Astrocyte (in vitro differentiated cells and primary cell): ENCODE measurements around the gene TRHDE.

ENCODE experiments used
- CTCF ChIP-seq: IDR thresholded peaks from 2 replicates; pipeline ENCODE4 v1.5.1; 2011; ENCODE audit warnings: low read depth, mild to moderate bottlenecking, inconsistent platforms, low read length, moderate library complexity; ENCODE audit not compliant: insufficient read depth
- EZH2 ChIP-seq: IDR thresholded peaks from 2 replicates; pipeline ENCODE4 v1.6.1; 2012; ENCODE audit warnings: mild to moderate bottlenecking, low read length, inconsistent platforms; ENCODE audit not compliant: insufficient read depth

GRCh38 chr12:72297666-72298065 is 25.5 kb downstream of the TRHDE start:
- TF ChIP-seq CTCF (no peak), EZH2 (no peak)
